Adrenal gland (tissue), 5 donors: ENCODE measurements around the gene AP3M1.

Experiments
- POLR2A ChIP-seq, 2 donors: fragments of 450-650 bp; IDR thresholded peaks; one replicate each; pipeline ENCODE4 v1.6.1; 2017; ENCODE audit warnings: antibody characterized with exemption in 2 of 2, mild to moderate bottlenecking in 2 of 2, moderate library complexity in 1 of 2
- TF ChIP-seq, protein P1 (sequence below), 6 experiments: fragments of 450-650 bp in 4 of 6; fragments of 200-600 bp in 2 of 6; sonication (generic) in 1 of 6; IDR thresholded peaks; 1 replicate in 5 of 6; 2 replicates in 1 of 6; pipeline versions ENCODE4 v1.5.1 to v1.8.0; 2016 to 2021; ENCODE audit warnings: antibody characterized with exemption in 6 of 6, mild to moderate bottlenecking in 2 of 6, moderate library complexity in 1 of 6
- donor health status: DM: no; HTN: no; CAD: no.

DNA sequence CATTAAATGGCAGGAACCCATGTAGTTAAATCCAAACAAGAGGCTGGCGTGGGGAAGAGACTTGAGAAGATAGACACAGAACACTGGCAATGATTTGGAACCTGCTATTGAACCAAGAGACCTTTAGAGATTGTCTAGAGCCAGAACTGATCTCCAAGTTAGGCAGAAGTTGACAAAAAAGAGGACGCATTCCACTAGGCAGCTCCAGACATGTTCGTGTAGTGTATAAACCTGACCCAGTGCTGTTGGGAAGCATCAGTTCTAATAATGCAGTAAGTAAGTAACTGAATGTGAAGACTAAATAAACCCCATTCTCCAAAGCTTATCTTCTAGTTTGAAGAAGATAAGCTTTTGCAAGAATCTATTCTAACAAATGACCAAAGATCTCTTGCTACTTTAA lies 50.8 kb downstream of the AP3M1 start:
- TF ChIP-seq, protein P1, sequence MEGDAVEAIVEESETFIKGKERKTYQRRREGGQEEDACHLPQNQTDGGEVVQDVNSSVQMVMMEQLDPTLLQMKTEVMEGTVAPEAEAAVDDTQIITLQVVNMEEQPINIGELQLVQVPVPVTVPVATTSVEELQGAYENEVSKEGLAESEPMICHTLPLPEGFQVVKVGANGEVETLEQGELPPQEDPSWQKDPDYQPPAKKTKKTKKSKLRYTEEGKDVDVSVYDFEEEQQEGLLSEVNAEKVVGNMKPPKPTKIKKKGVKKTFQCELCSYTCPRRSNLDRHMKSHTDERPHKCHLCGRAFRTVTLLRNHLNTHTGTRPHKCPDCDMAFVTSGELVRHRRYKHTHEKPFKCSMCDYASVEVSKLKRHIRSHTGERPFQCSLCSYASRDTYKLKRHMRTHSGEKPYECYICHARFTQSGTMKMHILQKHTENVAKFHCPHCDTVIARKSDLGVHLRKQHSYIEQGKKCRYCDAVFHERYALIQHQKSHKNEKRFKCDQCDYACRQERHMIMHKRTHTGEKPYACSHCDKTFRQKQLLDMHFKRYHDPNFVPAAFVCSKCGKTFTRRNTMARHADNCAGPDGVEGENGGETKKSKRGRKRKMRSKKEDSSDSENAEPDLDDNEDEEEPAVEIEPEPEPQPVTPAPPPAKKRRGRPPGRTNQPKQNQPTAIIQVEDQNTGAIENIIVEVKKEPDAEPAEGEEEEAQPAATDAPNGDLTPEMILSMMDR (IDR thresholded peaks at IDR 0.05) = no peak
- no peak for TF ChIP-seq POLR2A (IDR thresholded peaks at IDR 0.05)
